Measurements from ENCODE around the gene SHC2.

DNA sequence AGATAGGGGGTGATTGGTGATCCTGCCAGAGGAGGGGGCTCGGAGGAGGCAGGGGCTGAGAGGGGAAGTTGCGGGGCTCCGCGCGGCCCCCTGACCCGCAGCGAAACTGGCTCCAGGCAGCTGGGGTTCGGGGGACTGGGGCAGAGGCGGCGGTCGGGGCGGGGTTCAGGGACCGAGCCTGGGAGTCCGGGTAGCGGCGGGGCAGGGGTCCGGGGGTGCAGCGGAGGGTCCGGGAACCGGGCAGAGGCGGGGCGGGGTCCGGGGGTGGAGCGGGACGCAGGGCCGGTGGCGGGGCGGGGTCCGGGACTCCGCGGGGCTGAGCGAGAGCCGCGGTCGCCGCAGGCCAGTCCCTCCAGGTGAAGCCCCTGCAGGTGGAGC is 36.6 kb upstream of the SHC2 start:
- TF ChIP-seq, protein P1, sequence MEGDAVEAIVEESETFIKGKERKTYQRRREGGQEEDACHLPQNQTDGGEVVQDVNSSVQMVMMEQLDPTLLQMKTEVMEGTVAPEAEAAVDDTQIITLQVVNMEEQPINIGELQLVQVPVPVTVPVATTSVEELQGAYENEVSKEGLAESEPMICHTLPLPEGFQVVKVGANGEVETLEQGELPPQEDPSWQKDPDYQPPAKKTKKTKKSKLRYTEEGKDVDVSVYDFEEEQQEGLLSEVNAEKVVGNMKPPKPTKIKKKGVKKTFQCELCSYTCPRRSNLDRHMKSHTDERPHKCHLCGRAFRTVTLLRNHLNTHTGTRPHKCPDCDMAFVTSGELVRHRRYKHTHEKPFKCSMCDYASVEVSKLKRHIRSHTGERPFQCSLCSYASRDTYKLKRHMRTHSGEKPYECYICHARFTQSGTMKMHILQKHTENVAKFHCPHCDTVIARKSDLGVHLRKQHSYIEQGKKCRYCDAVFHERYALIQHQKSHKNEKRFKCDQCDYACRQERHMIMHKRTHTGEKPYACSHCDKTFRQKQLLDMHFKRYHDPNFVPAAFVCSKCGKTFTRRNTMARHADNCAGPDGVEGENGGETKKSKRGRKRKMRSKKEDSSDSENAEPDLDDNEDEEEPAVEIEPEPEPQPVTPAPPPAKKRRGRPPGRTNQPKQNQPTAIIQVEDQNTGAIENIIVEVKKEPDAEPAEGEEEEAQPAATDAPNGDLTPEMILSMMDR (IDR thresholded peaks at IDR 0.05; ENCODE audit: low read length) = no peak
- TF ChIP-seq EZH2 (IDR thresholded peaks at IDR 0.05; ENCODE audit: borderline replicate concordance, low read length) = no peak
